Neural progenitor cell (in vitro differentiated cells): ENCODE data around the gene BCL2L13. TPM values are rescaled to one million over a fixed set of nuclear protein-coding genes. Genes with fewer than 3 reads are reported as not detected.

Source experiments
- DNase-seq: peaks from one replicate; pipeline ENCODE4 v3.0.0-alpha.2; 2016; ENCODE audit warnings: low spot score
- H2AFZ ChIP-seq: fragments of 200-600 bp; sonication (generic); replicated peaks from 2 replicates; pipeline ENCODE4 v1.6.1; 2016; ENCODE audit warnings: antibody characterized with exemption
- H3F3A ChIP-seq: fragments of 200-600 bp; sonication (generic); 2 replicates; pipeline ENCODE4 v1.6.1; 2016; ENCODE audit warnings: antibody characterized with exemption, low read depth
- H3K27ac ChIP-seq: fragments of 200-600 bp; sonication (generic); 2 replicates; pipeline ENCODE4 v1.5.1; 2016; ENCODE audit warnings: mild to moderate bottlenecking
- H3K27me3 ChIP-seq: fragments of 200-600 bp; sonication (generic); 2 replicates; pipeline ENCODE4 v1.6.1; 2016; ENCODE audit warnings: mild to moderate bottlenecking, moderate library complexity
- H3K36me3 ChIP-seq: fragments of 200-600 bp; sonication (generic); 2 replicates; pipeline ENCODE4 v1.5.1; 2016
- H3K4me1 ChIP-seq: fragments of 200-600 bp; sonication (generic); 2 replicates; pipeline ENCODE4 v1.6.1; 2016; ENCODE audit warnings: mixed run types
- H3K4me2 ChIP-seq: fragments of 200-600 bp; sonication (generic); 2 replicates; pipeline ENCODE4 v1.6.1; 2016
- H3K4me3 ChIP-seq: fragments of 200-600 bp; sonication (generic); 2 replicates; pipeline ENCODE4 v1.5.1; 2016
- H3K79me2 ChIP-seq: fragments of 200-600 bp; sonication (generic); 2 replicates; pipeline ENCODE4 v1.6.1; 2016; ENCODE audit warnings: low read depth
- H3K9ac ChIP-seq: fragments of 200-600 bp; sonication (generic); 2 replicates; pipeline ENCODE4 v1.6.1; 2016
- H3K9me3 ChIP-seq: fragments of 200-600 bp; sonication (generic); 2 replicates; pipeline ENCODE4 v1.5.1; 2016; ENCODE audit warnings: low read depth
- H4K20me1 ChIP-seq: fragments of 200-600 bp; sonication (generic); 2 replicates; pipeline ENCODE4 v1.6.1; 2016; ENCODE audit warnings: low read depth
- H3K27ac Mint-ChIP-seq: 3 replicates; pipeline ENCODE4 v1.8.0; 2021; ENCODE audit warnings: mixed read lengths
- H3K27me3 Mint-ChIP-seq: 2 replicates; pipeline ENCODE4 v1.8.0; 2022; ENCODE audit warnings: low read depth, mild to moderate bottlenecking, inconsistent platforms, moderate library complexity, mixed read lengths; ENCODE audit not compliant: insufficient read depth
- H3K36me3 Mint-ChIP-seq: 3 replicates; pipeline ENCODE4 v1.8.0; 2021; ENCODE audit warnings: mixed read lengths
- H3K4me1 Mint-ChIP-seq: 3 replicates; pipeline ENCODE4 v1.8.0; 2021; ENCODE audit warnings: mixed read lengths
- H3K4me3 Mint-ChIP-seq: 3 replicates; pipeline ENCODE4 v1.8.0; 2021; ENCODE audit warnings: mild to moderate bottlenecking, moderate library complexity, mixed read lengths
- H3K9me3 Mint-ChIP-seq: 3 replicates; pipeline ENCODE4 v1.8.0; 2020; ENCODE audit warnings: mixed read lengths
- EZH2 ChIP-seq: fragments of 200-600 bp; sonication (generic); IDR thresholded peaks from 2 replicates; pipeline ENCODE4 v1.6.1; 2017; ENCODE audit warnings: antibody characterized with exemption, mild to moderate bottlenecking, moderate library complexity
- EZH2phosphoT487 ChIP-seq: fragments of 200-600 bp; sonication (generic); IDR thresholded peaks from 2 replicates; pipeline ENCODE4 v1.6.1; 2017; ENCODE audit warnings: antibody characterized with exemption
- total RNA-seq: library from RNA; depleted of rRNA; stranded (reverse); fragments of >200 nt; gene quantifications from 2 replicates; pipeline ENCODE4 v1.2.3, GENCODE V29; 2015; ENCODE audit warnings: low replicate concordance
- TF ChIP-seq, protein P1 (sequence below): fragments of 200-600 bp; sonication (generic); IDR thresholded peaks from 2 replicates; pipeline ENCODE4 v1.5.1; 2017; ENCODE audit warnings: antibody characterized with exemption, mild to moderate bottlenecking

Gene BCL2L13
- total RNA-seq, 1 donor from 2014 or later: 47.7 TPM

DNA sequence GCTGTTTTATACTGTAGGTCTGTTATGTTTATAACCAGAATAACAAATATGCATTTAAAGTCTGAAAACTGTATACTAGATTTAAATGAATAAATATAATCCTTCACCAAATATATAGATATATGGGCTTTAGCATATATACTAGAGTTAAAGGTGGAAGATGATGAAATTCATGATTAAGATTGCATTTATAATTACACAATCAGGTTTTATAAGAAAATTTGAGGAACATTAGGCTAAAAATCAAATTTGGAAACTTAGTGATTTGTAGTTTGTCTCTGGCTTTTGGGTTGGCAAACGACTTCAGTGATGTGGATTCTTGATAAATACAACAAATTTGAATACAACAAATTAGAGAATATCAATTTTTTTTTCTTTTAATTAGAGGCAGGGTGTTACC lies 10.0 kb downstream of the BCL2L13 start:
- H2AFZ ChIP-seq: no peak overlapping the region
- no peaks in the 10 kb centered on the region for H3K4me1 ChIP-seq
- H3K27ac ChIP-seq: no peak overlapping the region
- no peak for TF ChIP-seq EZH2
- TF ChIP-seq, protein P1, sequence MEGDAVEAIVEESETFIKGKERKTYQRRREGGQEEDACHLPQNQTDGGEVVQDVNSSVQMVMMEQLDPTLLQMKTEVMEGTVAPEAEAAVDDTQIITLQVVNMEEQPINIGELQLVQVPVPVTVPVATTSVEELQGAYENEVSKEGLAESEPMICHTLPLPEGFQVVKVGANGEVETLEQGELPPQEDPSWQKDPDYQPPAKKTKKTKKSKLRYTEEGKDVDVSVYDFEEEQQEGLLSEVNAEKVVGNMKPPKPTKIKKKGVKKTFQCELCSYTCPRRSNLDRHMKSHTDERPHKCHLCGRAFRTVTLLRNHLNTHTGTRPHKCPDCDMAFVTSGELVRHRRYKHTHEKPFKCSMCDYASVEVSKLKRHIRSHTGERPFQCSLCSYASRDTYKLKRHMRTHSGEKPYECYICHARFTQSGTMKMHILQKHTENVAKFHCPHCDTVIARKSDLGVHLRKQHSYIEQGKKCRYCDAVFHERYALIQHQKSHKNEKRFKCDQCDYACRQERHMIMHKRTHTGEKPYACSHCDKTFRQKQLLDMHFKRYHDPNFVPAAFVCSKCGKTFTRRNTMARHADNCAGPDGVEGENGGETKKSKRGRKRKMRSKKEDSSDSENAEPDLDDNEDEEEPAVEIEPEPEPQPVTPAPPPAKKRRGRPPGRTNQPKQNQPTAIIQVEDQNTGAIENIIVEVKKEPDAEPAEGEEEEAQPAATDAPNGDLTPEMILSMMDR: no peak
- no peak for TF ChIP-seq EZH2phosphoT487
- H3K9me3 ChIP-seq: no peaks in the 10 kb centered on the region
- H3K4me2 ChIP-seq: no peak overlapping the region
- H3K4me3 ChIP-seq: no peak overlapping the region
- Mint-ChIP-seq H3K4me3 (no peak overlapping the region), H3K9me3 (no peaks in the 10 kb centered on the region), H3K27me3 (peaks cover 2% of the 10 kb centered on the region), H3K4me1 (no peaks in the 10 kb centered on the region), H3K36me3 (peaks cover 4% of the 10 kb centered on the region), H3K27ac (no peak overlapping the region)
- peaks cover 33% of the 10 kb centered on the region for H3K79me2 ChIP-seq
- H3F3A ChIP-seq: peaks cover 9% of the 10 kb centered on the region
- no peaks in the 10 kb centered on the region for H3K27me3 ChIP-seq
- no peak for DNase-seq
- H4K20me1 ChIP-seq: no peaks in the 10 kb centered on the region
- no peak overlapping the region for H3K9ac ChIP-seq
- H3K36me3 ChIP-seq: no peaks in the 10 kb centered on the region

DNA sequence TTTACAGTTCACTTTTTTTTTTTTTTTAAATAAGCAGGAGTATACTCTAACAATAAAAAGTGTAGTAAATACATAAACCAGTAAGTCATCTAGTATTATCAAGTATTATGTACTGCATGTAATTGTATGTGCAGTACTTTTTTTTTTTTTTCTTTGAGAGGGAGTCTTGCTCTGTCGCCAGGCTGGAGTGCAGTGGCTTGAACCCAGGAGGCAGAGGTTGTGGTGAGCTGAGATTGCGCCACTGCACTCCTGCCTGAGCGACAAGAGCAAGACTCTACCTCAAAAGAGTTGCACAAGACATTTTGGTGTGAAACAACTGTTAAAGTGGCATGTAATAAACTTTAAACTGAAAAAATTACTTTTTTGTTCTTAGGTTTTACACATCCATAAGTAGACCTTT lies 16.7 kb downstream of the BCL2L13 start:
- Histone ChIP-seq H3K9ac (no peak overlapping the region), H3K27me3 (no peaks in the 10 kb centered on the region), H3K4me1 (no peaks in the 10 kb centered on the region), H3K4me3 (no peak overlapping the region), H3K36me3 (no peaks in the 10 kb centered on the region), H3K9me3 (no peaks in the 10 kb centered on the region), H3F3A (no peaks in the 10 kb centered on the region), H3K27ac (no peak overlapping the region), H2AFZ (no peak overlapping the region), H4K20me1 (no peaks in the 10 kb centered on the region), H3K79me2 (no peaks in the 10 kb centered on the region), H3K4me2 (no peak overlapping the region)
- Mint-ChIP-seq H3K27ac (no peak overlapping the region), H3K9me3 (no peaks in the 10 kb centered on the region), H3K36me3 (peaks cover 19% of the 10 kb centered on the region), H3K4me3 (no peak overlapping the region), H3K27me3 (no peaks in the 10 kb centered on the region), H3K4me1 (no peaks in the 10 kb centered on the region)
- DNase-seq: no peak
- TF ChIP-seq EZH2phosphoT487: no peak
- TF ChIP-seq, protein P1: no peak
- no peak for TF ChIP-seq EZH2

DNA sequence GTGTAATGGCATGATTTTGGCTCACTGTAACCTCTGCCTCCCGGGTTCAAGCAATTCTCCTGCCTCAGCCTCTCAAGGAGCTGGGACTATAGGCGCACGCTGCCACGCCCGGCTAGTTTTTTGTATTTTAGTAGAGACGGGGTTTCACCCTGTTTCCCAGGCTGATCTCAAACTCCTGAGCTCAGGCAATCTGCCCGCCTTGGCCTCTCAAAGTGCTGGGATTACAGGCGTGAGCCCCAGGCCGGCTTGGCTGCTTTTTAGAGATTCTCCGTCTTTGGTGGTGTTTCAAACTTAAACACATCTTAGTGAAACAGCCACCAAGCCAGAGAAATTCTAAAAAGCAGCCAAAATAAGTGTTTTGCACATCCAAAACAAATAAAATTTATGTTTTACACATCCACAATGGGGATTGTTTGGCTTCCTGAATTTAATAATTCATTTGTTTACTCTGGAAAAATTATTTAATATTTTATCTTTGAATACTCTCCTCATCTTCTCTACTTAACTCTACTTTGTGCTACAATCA lies 18.4 kb downstream of the BCL2L13 start:
- H3K4me3 Mint-ChIP-seq: no peak overlapping the region
- Histone ChIP-seq H3K4me1 (no peaks in the 10 kb centered on the region), H3K79me2 (no peaks in the 10 kb centered on the region), H2AFZ (no peak overlapping the region), H4K20me1 (no peaks in the 10 kb centered on the region), H3K27ac (no peak overlapping the region), H3K27me3 (no peaks in the 10 kb centered on the region), H3K9ac (no peak overlapping the region), H3K4me2 (no peak overlapping the region), H3F3A (no peaks in the 10 kb centered on the region), H3K36me3 (no peaks in the 10 kb centered on the region), H3K9me3 (no peaks in the 10 kb centered on the region), H3K4me3 (no peak overlapping the region)
- H3K27me3 Mint-ChIP-seq: peaks cover under 1% of the 10 kb centered on the region
- no peak for DNase-seq
- peaks cover 24% of the 10 kb centered on the region for H3K36me3 Mint-ChIP-seq
- H3K27ac Mint-ChIP-seq: no peak overlapping the region
- TF ChIP-seq, protein P1: no peak
- TF ChIP-seq EZH2 (no peak), EZH2phosphoT487 (no peak)
- no peaks in the 10 kb centered on the region for H3K4me1 Mint-ChIP-seq
- no peaks in the 10 kb centered on the region for H3K9me3 Mint-ChIP-seq
